ENCODE data around the gene WIPF2. TPM values are rescaled to one million over a fixed set of nuclear protein-coding genes. Genes with fewer than 3 reads are reported as not detected.
"Not testable (repeated sequence)": the region's sequence is repeated elsewhere in the genome, so short reads cannot be mapped to it uniquely, and the experiment has no call there.

The WIPF2 gene
- total and polyA plus RNA-seq, 2 experiments from 2014 or later: 9.2 TPM

DNA sequence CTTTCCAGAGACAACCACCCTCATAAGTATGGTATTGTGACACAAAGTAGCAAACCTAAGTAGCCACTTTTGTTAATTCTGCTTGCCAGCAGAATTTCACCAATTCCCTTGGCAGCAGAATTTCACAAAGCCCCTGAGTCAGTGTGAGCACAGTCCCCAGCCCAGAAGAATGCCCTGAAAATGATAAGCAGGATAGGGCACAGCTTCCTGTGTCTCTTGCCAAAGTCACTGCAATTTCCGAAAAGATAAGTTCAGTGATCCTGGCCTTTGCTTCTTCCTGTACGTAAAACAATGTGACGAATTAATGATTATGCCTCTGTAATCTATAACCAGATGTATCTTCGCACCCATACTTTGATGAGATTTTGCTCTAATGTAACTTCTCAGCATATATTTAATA lies 16.0 kb upstream of the WIPF2 start:
- Histone ChIP-seq H4K20me1 (replicated peaks; ENCODE audit: insufficient read depth) (no peaks in the 10 kb centered on the region), H3K27ac (ENCODE audit: low read depth) (no peak overlapping the region), H3K9me2 (ENCODE audit: insufficient read depth) (no peaks in the 10 kb centered on the region), H3K36me3 (ENCODE audit: insufficient read depth) (no peaks in the 10 kb centered on the region), H2AFZ (no peak overlapping the region; the same call in 1 of the 2 replicates), H3K4me1 (ENCODE audit: insufficient read depth) (no peaks in the 10 kb centered on the region), H3F3A (replicated peaks; ENCODE audit: low read depth) (no peaks in the 10 kb centered on the region), H3K4me3 (no peak overlapping the region), H3K79me2 (replicated peaks; ENCODE audit: insufficient read depth) (no peaks in the 10 kb centered on the region), H3K27me3 (ENCODE audit: insufficient read depth) (no peaks in the 10 kb centered on the region), H3K4me2 (no peak overlapping the region)
- ATAC-seq: no peak
- no peak for DNase-seq (ENCODE audit: low spot score)
- Mint-ChIP-seq H3K36me3 (ENCODE audit: low read depth) (no peaks in the 10 kb centered on the region), H3K27ac (no peak overlapping the region), H3K4me1 (no peaks in the 10 kb centered on the region), H3K27me3 (ENCODE audit: insufficient read depth, low read depth, poor library complexity) (peaks cover 11% of the 10 kb centered on the region), H3K4me3 (no peak overlapping the region), H3K9me3 (no peaks in the 10 kb centered on the region)
- TF ChIP-seq NANOG (IDR thresholded peaks at IDR 0.05; ENCODE audit: borderline replicate concordance): no peak
- TF ChIP-seq, protein P1, sequence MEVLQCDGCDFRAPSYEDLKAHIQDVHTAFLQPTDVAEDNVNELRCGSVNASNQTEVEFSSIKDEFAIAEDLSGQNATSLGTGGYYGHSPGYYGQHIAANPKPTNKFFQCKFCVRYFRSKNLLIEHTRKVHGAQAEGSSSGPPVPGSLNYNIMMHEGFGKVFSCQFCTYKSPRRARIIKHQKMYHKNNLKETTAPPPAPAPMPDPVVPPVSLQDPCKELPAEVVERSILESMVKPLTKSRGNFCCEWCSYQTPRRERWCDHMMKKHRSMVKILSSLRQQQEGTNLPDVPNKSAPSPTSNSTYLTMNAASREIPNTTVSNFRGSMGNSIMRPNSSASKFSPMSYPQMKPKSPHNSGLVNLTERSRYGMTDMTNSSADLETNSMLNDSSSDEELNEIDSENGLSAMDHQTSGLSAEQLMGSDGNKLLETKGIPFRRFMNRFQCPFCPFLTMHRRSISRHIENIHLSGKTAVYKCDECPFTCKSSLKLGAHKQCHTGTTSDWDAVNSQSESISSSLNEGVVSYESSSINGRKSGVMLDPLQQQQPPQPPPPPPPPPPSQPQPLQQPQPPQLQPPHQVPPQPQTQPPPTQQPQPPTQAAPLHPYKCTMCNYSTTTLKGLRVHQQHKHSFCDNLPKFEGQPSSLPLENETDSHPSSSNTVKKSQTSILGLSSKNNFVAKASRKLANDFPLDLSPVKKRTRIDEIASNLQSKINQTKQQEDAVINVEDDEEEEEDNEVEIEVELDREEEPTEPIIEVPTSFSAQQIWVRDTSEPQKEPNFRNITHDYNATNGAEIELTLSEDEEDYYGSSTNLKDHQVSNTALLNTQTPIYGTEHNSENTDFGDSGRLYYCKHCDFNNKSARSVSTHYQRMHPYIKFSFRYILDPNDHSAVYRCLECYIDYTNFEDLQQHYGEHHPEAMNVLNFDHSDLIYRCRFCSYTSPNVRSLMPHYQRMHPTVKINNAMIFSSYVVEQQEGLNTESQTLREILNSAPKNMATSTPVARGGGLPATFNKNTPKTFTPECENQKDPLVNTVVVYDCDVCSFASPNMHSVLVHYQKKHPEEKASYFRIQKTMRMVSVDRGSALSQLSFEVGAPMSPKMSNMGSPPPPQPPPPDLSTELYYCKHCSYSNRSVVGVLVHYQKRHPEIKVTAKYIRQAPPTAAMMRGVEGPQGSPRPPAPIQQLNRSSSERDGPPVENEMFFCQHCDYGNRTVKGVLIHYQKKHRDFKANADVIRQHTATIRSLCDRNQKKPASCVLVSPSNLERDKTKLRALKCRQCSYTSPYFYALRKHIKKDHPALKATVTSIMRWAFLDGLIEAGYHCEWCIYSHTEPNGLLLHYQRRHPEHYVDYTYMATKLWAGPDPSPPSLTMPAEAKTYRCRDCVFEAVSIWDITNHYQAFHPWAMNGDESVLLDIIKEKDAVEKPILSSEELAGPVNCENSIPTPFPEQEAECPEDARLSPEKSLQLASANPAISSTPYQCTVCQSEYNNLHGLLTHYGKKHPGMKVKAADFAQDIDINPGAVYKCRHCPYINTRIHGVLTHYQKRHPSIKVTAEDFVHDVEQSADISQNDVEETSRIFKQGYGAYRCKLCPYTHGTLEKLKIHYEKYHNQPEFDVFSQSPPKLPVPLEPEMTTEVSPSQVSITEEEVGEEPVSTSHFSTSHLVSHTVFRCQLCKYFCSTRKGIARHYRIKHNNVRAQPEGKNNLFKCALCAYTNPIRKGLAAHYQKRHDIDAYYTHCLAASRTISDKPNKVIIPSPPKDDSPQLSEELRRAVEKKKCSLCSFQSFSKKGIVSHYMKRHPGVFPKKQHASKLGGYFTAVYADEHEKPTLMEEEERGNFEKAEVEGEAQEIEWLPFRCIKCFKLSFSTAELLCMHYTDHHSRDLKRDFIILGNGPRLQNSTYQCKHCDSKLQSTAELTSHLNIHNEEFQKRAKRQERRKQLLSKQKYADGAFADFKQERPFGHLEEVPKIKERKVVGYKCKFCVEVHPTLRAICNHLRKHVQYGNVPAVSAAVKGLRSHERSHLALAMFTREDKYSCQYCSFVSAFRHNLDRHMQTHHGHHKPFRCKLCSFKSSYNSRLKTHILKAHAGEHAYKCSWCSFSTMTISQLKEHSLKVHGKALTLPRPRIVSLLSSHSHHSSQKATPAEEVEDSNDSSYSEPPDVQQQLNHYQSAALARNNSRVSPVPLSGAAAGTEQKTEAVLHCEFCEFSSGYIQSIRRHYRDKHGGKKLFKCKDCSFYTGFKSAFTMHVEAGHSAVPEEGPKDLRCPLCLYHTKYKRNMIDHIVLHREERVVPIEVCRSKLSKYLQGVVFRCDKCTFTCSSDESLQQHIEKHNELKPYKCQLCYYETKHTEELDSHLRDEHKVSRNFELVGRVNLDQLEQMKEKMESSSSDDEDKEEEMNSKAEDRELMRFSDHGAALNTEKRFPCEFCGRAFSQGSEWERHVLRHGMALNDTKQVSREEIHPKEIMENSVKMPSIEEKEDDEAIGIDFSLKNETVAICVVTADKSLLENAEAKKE (CRISPR knock-in tag; IDR thresholded peaks at IDR 0.05): no peak
- no peak for TF ChIP-seq POLR2AphosphoS5 (IDR thresholded peaks at IDR 0.05; ENCODE audit: low read depth)
- no peak for TF ChIP-seq STAT1 (IDR thresholded peaks at IDR 0.05; ENCODE audit: unreplicated experiment)
- TF ChIP-seq ZNF114 (CRISPR knock-in tag; IDR thresholded peaks at IDR 0.05): no peak
- TF ChIP-seq, protein P2, sequence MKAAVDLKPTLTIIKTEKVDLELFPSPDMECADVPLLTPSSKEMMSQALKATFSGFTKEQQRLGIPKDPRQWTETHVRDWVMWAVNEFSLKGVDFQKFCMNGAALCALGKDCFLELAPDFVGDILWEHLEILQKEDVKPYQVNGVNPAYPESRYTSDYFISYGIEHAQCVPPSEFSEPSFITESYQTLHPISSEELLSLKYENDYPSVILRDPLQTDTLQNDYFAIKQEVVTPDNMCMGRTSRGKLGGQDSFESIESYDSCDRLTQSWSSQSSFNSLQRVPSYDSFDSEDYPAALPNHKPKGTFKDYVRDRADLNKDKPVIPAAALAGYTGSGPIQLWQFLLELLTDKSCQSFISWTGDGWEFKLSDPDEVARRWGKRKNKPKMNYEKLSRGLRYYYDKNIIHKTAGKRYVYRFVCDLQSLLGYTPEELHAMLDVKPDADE (IDR thresholded peaks at IDR 0.05): no peak
- TF ChIP-seq, protein P3, sequence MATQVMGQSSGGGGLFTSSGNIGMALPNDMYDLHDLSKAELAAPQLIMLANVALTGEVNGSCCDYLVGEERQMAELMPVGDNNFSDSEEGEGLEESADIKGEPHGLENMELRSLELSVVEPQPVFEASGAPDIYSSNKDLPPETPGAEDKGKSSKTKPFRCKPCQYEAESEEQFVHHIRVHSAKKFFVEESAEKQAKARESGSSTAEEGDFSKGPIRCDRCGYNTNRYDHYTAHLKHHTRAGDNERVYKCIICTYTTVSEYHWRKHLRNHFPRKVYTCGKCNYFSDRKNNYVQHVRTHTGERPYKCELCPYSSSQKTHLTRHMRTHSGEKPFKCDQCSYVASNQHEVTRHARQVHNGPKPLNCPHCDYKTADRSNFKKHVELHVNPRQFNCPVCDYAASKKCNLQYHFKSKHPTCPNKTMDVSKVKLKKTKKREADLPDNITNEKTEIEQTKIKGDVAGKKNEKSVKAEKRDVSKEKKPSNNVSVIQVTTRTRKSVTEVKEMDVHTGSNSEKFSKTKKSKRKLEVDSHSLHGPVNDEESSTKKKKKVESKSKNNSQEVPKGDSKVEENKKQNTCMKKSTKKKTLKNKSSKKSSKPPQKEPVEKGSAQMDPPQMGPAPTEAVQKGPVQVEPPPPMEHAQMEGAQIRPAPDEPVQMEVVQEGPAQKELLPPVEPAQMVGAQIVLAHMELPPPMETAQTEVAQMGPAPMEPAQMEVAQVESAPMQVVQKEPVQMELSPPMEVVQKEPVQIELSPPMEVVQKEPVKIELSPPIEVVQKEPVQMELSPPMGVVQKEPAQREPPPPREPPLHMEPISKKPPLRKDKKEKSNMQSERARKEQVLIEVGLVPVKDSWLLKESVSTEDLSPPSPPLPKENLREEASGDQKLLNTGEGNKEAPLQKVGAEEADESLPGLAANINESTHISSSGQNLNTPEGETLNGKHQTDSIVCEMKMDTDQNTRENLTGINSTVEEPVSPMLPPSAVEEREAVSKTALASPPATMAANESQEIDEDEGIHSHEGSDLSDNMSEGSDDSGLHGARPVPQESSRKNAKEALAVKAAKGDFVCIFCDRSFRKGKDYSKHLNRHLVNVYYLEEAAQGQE (IDR thresholded peaks at IDR 0.05; ENCODE audit: unreplicated experiment): no peak

DNA sequence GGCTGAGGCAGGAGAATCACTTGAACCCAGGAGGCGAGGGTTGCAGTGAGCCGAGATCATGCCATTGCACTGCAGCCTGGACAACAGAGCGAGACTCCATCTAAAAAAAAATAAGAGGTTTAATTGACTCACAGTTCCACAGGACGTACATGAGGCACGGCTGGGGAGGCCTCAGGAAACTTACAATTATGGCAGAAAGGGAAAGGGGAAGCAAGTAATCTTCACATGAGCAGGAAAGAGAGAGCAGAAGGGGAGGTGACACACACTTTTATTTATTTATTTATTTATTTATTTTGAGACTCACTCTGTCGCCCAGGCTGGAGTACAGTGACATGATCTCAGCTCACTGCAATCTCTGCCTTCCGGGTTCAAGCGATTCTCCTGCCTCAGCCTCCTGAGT lies 12.9 kb upstream of the WIPF2 start:
- not testable (repeated sequence) for H3K79me2 ChIP-seq (replicated peaks; ENCODE audit: insufficient read depth); H3K4me2 ChIP-seq; H3K4me1 ChIP-seq (ENCODE audit: insufficient read depth); H3K36me3 Mint-ChIP-seq (ENCODE audit: low read depth); H4K20me1 ChIP-seq (replicated peaks; ENCODE audit: insufficient read depth); H2AFZ ChIP-seq; H3K36me3 ChIP-seq (ENCODE audit: insufficient read depth); H3F3A ChIP-seq (replicated peaks; ENCODE audit: low read depth); H3K27ac ChIP-seq (ENCODE audit: low read depth); H3K27ac Mint-ChIP-seq; H3K4me3 Mint-ChIP-seq; H3K9me3 Mint-ChIP-seq; H3K27me3 ChIP-seq (ENCODE audit: insufficient read depth); H3K4me3 ChIP-seq; DNase-seq (ENCODE audit: low spot score); ATAC-seq; H3K27me3 Mint-ChIP-seq (ENCODE audit: insufficient read depth, low read depth, poor library complexity); H3K4me1 Mint-ChIP-seq; H3K9me2 ChIP-seq (ENCODE audit: insufficient read depth)
